Liver (tissue), 9 donors: ENCODE data around the gene USH2A. TPM values are rescaled to one million over a fixed set of nuclear protein-coding genes. Genes with fewer than 3 reads are reported as not detected.

Experiments used
- DNase-seq: peaks from one replicate; pipeline ENCODE4 v3.0.0-alpha.2; 2017; ENCODE audit warnings: low spot score
- H3K27ac ChIP-seq, 2 donors: one replicate each; pipeline ENCODE4 v1.7.0; 2013; ENCODE audit warnings: inconsistent platforms in 2 of 2, low read length in 2 of 2, control low read depth in 1 of 2, low read depth in 1 of 2, mild to moderate bottlenecking in 1 of 2
- H3K27me3 ChIP-seq, 4 donors: one replicate each; pipeline versions ENCODE4 v1.6.1 to v1.7.0; 2013; ENCODE audit warnings: low read length in 3 of 4, inconsistent platforms in 1 of 4, mild to moderate bottlenecking in 1 of 4, moderate library complexity in 1 of 4; ENCODE audit not compliant: control insufficient read depth in 4 of 4, insufficient read depth in 4 of 4
- H3K36me3 ChIP-seq, 4 donors: one replicate each; pipeline versions ENCODE4 v1.6.1 to v1.7.0; 2013; ENCODE audit warnings: low read length in 3 of 4, mild to moderate bottlenecking in 3 of 4, low read depth in 1 of 4, moderate library complexity in 1 of 4; ENCODE audit not compliant: control insufficient read depth in 4 of 4, insufficient read depth in 3 of 4
- H3K4me1 ChIP-seq, 4 donors: one replicate each; pipeline versions ENCODE4 v1.6.1 to v1.7.0; 2013; ENCODE audit warnings: low read length in 3 of 4, mild to moderate bottlenecking in 3 of 4, moderate library complexity in 1 of 4; ENCODE audit not compliant: control insufficient read depth in 4 of 4, insufficient read depth in 4 of 4
- H3K4me3 ChIP-seq, 3 donors: one replicate each; pipeline versions ENCODE4 v1.6.1 to v1.7.0; 2013; ENCODE audit warnings: low read length in 3 of 3, control low read depth in 1 of 3, low read depth in 1 of 3, mild to moderate bottlenecking in 1 of 3
- H3K9ac ChIP-seq, 2 donors: one replicate each; pipeline ENCODE4 v1.7.0; 2013; ENCODE audit warnings: low read length in 2 of 2, mild to moderate bottlenecking in 2 of 2, moderate library complexity in 2 of 2, control low read depth in 1 of 2, low read depth in 1 of 2
- H3K9me3 ChIP-seq, 4 donors: one replicate each; pipeline versions ENCODE4 v1.6.1 to v1.7.0; 2013; ENCODE audit warnings: low read length in 3 of 4; ENCODE audit not compliant: control insufficient read depth in 4 of 4
- EGR1 ChIP-seq, 2 donors: IDR thresholded peaks; 2 replicates each; pipeline ENCODE4 v1.6.1; 2016 to 2018; ENCODE audit warnings: antibody characterized with exemption in 2 of 2, low read depth in 2 of 2
- FOXA1 ChIP-seq: IDR thresholded peaks from 2 replicates; pipeline ENCODE4 v1.6.1; 2016; ENCODE audit warnings: antibody characterized with exemption
- FOXA2 ChIP-seq: IDR thresholded peaks from 2 replicates; pipeline ENCODE4 v1.6.1; 2016; ENCODE audit warnings: antibody characterized with exemption
- GABPA ChIP-seq, 2 donors: IDR thresholded peaks in 1 of 2; conservative IDR thresholded peaks in 1 of 2; 2 replicates each; pipeline ENCODE4 v1.6.1; 2016; ENCODE audit warnings: antibody characterized with exemption in 2 of 2, mild to moderate bottlenecking in 1 of 2, moderate library complexity in 1 of 2
- HNF4A ChIP-seq, 2 donors: conservative IDR thresholded peaks; 2 replicates each; pipeline ENCODE4 v1.6.1; 2016; ENCODE audit warnings: antibody characterized with exemption in 2 of 2, mild to moderate bottlenecking in 2 of 2
- HNF4G ChIP-seq: IDR thresholded peaks from 2 replicates; pipeline ENCODE4 v1.6.1; 2016; ENCODE audit warnings: antibody characterized with exemption
- JUND ChIP-seq, 2 donors: IDR thresholded peaks; 2 replicates each; pipeline ENCODE4 v1.6.1; 2016; ENCODE audit warnings: antibody characterized with exemption in 2 of 2
- NR2F2 ChIP-seq: IDR thresholded peaks from 2 replicates; pipeline ENCODE4 v1.6.1; 2016; ENCODE audit warnings: antibody characterized with exemption
- RAD21 ChIP-seq, 2 donors: IDR thresholded peaks; 2 replicates each; pipeline ENCODE4 v1.6.1; 2016; ENCODE audit warnings: antibody characterized with exemption in 2 of 2, mild to moderate bottlenecking in 2 of 2
- RXRA ChIP-seq, 2 donors: IDR thresholded peaks; 2 replicates each; pipeline ENCODE4 v1.6.1; 2017 to 2018; ENCODE audit warnings: antibody characterized with exemption in 2 of 2, mild to moderate bottlenecking in 1 of 2
- TAF1 ChIP-seq: conservative IDR thresholded peaks from 2 replicates; pipeline ENCODE4 v1.6.1; 2016; ENCODE audit warnings: antibody characterized with exemption, mild to moderate bottlenecking
- YY1 ChIP-seq: IDR thresholded peaks from 2 replicates; pipeline ENCODE4 v1.6.1; 2016; ENCODE audit warnings: antibody characterized with exemption, mild to moderate bottlenecking
- WGBS: extraction: QIAGEN DNeasy Blood & Tissue Kit; methylation state at CpG from one replicate; pipeline ENCODE4 v1.1.7; 2013; 5-methylcytosine and 5-hydroxymethylcytosine counted together
- polyA plus RNA-seq, 2 donors: library from polyadenylated mRNA; stranded (reverse) in 1 of 2; unstranded in 1 of 2; fragments of 200-250 nt in 1 of 2; fragments of >200 nt in 1 of 2; fragmentation: Nextera tagmentation in 1 of 2; extraction: Ambion mirVana in 1 of 2; gene quantifications; one replicate each; pipeline versions ENCODE4 v1.2.1 to v1.2.3, GENCODE V29; 2013 to 2015
- total RNA-seq, 2 donors: library from RNA; depleted of rRNA; stranded (reverse); fragments of >200 nt; gene quantifications; one replicate each; pipeline ENCODE4 v1.2.3, GENCODE V29; 2014
- TF ChIP-seq, protein P1 (sequence below): IDR thresholded peaks from 2 replicates; pipeline ENCODE4 v1.6.1; 2016; ENCODE audit warnings: antibody characterized with exemption
- TF ChIP-seq, protein P2 (sequence below): IDR thresholded peaks from 2 replicates; pipeline ENCODE4 v1.6.1; 2016; ENCODE audit warnings: antibody characterized with exemption, mild to moderate bottlenecking
- TF ChIP-seq, protein P3 (sequence below): IDR thresholded peaks from 2 replicates; pipeline ENCODE4 v1.6.1; 2016; ENCODE audit warnings: antibody characterized with exemption
- donor health status: healthy.
- donor health status: healthy.
- donor health status: healthy.
- donor health status: healthy.
- donor health status: healthy.

The USH2A gene
- total and polyA plus RNA-seq, 4 donors, result 0.14 to 1.0 (median 0.31) TPM

DNA sequence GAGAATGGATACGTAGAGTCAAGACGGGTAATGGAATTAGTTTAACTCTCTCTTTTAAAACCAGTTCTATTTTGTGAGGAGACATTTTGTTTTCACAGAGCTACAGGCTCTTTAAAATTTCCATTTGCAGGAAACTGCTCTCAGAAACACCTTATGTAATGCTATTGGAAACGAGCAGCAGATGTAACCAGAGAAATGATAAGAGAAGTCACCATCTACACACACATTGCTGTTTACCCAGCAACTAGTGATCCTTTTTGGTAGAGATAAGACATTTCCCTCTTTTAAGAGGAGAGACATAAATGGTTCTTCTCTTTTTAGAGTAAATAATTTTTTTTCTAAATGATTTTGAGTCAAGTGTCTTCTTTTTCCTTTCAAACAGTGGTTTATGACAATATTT lies 775.5 kb downstream of the USH2A start:
- Histone ChIP-seq H3K27ac (peak overlapping the region; percentile 19 to 78), H3K27me3 (no peaks in the 10 kb centered on the region), H3K9ac (no peak overlapping the region), H3K4me3 (no peak overlapping the region), H3K4me1 (peaks cover 7 to 72% (median 47%) of the 10 kb centered on the region in 4 donors), H3K9me3 (no peaks in the 10 kb centered on the region), H3K36me3 (no peaks in the 10 kb centered on the region)
- WGBS, result 30% methylated on average over 3 of the region's 3 CpGs
- DNase-seq, result no peak
- TF ChIP-seq RXRA (IDR thresholded peaks at IDR 0.05) (peak in 1 of 2 donors; percentile 31), YY1 (peak; percentile 70), FOXA2 (peak; percentile 42), NR2F2 (no peak)

DNA sequence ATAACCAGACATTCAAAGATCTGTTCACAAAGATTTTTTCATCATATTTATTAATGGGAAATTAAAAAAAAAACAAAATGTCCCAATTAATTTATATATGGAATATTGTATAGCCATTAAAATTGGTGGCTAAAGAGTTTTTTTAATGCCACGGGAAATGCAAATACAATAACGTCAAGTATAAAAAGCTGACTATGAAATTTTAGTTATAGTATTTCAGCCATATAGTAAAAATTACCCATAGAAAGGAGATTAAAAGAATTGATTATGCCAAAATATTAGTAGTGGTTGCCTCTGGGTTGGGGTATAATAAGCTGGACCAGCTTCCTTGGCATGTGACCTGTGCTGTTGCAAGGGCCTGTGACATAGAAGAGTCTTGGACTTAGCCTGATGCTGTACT lies 777.4 kb downstream of the USH2A start:
- Histone ChIP-seq H3K4me3 (no peak overlapping the region), H3K9ac (no peak overlapping the region), H3K9me3 (no peaks in the 10 kb centered on the region), H3K27ac (peak overlapping the region in 1 of 2 donors; percentile 79), H3K4me1 (peaks cover 6 to 70% (median 46%) of the 10 kb centered on the region in 4 donors), H3K36me3 (no peaks in the 10 kb centered on the region), H3K27me3 (no peaks in the 10 kb centered on the region)
- WGBS, result 93% methylated on average over 2 of the region's 2 CpGs
- no peak for TF ChIP-seq NR2F2
- TF ChIP-seq, protein P1, sequence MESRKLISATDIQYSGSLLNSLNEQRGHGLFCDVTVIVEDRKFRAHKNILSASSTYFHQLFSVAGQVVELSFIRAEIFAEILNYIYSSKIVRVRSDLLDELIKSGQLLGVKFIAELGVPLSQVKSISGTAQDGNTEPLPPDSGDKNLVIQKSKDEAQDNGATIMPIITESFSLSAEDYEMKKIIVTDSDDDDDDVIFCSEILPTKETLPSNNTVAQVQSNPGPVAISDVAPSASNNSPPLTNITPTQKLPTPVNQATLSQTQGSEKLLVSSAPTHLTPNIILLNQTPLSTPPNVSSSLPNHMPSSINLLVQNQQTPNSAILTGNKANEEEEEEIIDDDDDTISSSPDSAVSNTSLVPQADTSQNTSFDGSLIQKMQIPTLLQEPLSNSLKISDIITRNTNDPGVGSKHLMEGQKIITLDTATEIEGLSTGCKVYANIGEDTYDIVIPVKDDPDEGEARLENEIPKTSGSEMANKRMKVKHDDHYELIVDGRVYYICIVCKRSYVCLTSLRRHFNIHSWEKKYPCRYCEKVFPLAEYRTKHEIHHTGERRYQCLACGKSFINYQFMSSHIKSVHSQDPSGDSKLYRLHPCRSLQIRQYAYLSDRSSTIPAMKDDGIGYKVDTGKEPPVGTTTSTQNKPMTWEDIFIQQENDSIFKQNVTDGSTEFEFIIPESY, result no peak
- no peak for TF ChIP-seq GABPA (IDR thresholded peaks at IDR 0.05 in 1 of 2, conservative IDR thresholded peaks at IDR 0.05 in 1 of 2)
- no peak for TF ChIP-seq FOXA2
- no peak for TF ChIP-seq FOXA1
- no peak for TF ChIP-seq HNF4G
- no peak for TF ChIP-seq RAD21 (IDR thresholded peaks at IDR 0.05)
- no peak for TF ChIP-seq TAF1
- no peak for TF ChIP-seq EGR1 (IDR thresholded peaks at IDR 0.05; ENCODE audit: low read depth in 2 of 2)
- TF ChIP-seq RXRA (IDR thresholded peaks at IDR 0.05), result no peak
- TF ChIP-seq, protein P2, sequence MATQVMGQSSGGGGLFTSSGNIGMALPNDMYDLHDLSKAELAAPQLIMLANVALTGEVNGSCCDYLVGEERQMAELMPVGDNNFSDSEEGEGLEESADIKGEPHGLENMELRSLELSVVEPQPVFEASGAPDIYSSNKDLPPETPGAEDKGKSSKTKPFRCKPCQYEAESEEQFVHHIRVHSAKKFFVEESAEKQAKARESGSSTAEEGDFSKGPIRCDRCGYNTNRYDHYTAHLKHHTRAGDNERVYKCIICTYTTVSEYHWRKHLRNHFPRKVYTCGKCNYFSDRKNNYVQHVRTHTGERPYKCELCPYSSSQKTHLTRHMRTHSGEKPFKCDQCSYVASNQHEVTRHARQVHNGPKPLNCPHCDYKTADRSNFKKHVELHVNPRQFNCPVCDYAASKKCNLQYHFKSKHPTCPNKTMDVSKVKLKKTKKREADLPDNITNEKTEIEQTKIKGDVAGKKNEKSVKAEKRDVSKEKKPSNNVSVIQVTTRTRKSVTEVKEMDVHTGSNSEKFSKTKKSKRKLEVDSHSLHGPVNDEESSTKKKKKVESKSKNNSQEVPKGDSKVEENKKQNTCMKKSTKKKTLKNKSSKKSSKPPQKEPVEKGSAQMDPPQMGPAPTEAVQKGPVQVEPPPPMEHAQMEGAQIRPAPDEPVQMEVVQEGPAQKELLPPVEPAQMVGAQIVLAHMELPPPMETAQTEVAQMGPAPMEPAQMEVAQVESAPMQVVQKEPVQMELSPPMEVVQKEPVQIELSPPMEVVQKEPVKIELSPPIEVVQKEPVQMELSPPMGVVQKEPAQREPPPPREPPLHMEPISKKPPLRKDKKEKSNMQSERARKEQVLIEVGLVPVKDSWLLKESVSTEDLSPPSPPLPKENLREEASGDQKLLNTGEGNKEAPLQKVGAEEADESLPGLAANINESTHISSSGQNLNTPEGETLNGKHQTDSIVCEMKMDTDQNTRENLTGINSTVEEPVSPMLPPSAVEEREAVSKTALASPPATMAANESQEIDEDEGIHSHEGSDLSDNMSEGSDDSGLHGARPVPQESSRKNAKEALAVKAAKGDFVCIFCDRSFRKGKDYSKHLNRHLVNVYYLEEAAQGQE, result no peak
- DNase-seq, result no peak

DNA sequence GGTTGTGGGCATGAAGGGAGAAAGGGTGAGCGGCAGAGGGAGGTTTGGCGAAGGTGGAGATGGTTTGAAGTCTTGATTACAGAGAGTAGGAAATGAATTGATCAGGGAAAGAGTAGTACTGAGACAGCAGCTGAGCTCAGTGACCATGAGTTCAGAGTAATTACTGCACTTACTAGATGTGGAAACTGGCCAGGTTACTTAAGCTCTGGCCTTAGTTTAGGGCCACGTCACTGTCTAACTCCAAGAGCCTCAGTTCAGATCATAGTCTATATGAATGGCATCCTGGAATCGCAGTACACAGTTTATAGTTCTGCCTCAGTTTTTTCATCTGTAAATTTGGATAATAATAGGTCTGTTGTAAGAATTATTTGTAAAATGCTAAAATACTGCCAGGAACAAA lies 778.1 kb downstream of the USH2A start:
- H3K4me3 ChIP-seq, result no peak overlapping the region
- peak overlapping the region; percentile 53 to 79 for H3K27ac ChIP-seq
- H3K9me3 ChIP-seq, result no peaks in the 10 kb centered on the region
- WGBS, result 43% methylated on average over 4 of the region's 4 CpGs
- H3K4me1 ChIP-seq, result peaks cover 4 to 69% (median 46%) of the 10 kb centered on the region in 4 donors
- peak; percentile 27 to 61 for TF ChIP-seq HNF4A (conservative IDR thresholded peaks at IDR 0.05)
- no peak for TF ChIP-seq RAD21 (IDR thresholded peaks at IDR 0.05)
- TF ChIP-seq RXRA (IDR thresholded peaks at IDR 0.05), result peak; percentile 63 to 70
- TF ChIP-seq, protein P3, sequence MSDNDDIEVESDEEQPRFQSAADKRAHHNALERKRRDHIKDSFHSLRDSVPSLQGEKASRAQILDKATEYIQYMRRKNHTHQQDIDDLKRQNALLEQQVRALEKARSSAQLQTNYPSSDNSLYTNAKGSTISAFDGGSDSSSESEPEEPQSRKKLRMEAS, result peak; percentile 30
- TF ChIP-seq JUND (IDR thresholded peaks at IDR 0.05), result peak in 1 of 2 donors; percentile 19
- TF ChIP-seq, protein P2, result no peak
- no peak overlapping the region for H3K9ac ChIP-seq
- no peaks in the 10 kb centered on the region for H3K36me3 ChIP-seq
- no peak for DNase-seq
- H3K27me3 ChIP-seq, result no peaks in the 10 kb centered on the region
